Upper lobe of right lung (tissue), 1 donor: ENCODE data around the gene ALPL. TPM values are rescaled to one million over a fixed set of nuclear protein-coding genes. Genes with fewer than 3 reads are reported as not detected.

Experiments used
- ATAC-seq: fragments of 200-7000 bp; cut with Tn5 transposase; one replicate; pipeline ENCODE4 v1.9.1; 2020; ENCODE audit warnings: mild to moderate bottlenecking, moderate library complexity
- DNase-seq: peaks from one replicate; pipeline ENCODE4 v3.0.0-alpha.2; 2020
- H3K27ac ChIP-seq: fragments of 200-600 bp; one replicate; pipeline ENCODE4 v1.8.0; 2022
- H3K27me3 ChIP-seq: fragments of 200-600 bp; one replicate; pipeline ENCODE4 v1.8.0; 2022; ENCODE audit warnings: mild to moderate bottlenecking
- H3K36me3 ChIP-seq: fragments of 200-600 bp; one replicate; pipeline ENCODE4 v1.8.0; 2022
- H3K4me1 ChIP-seq: fragments of 200-600 bp; one replicate; pipeline ENCODE4 v1.8.0; 2022
- H3K4me3 ChIP-seq: fragments of 200-600 bp; one replicate; pipeline ENCODE4 v1.8.0; 2022; ENCODE audit warnings: mild to moderate bottlenecking
- H3K9me3 ChIP-seq: fragments of 200-600 bp; one replicate; pipeline ENCODE4 v1.8.0; 2022
- intact Hi-C: fragments of 100-400 bp; cut with DNase I; formaldehyde crosslinking; loops from one replicate; pipeline ENCODE4 v1.11.0; 2022
- total RNA-seq: library from RNA; stranded (reverse); fragmentation: NEBNext Ultra II Directional; extraction: Animal tissue kit (Norgen Biotek cat#: 25700); gene quantifications from one replicate; pipeline ENCODE4 v1.2.1, GENCODE V29; 2021
- TF ChIP-seq, protein P1 (sequence below): fragments of 200-600 bp; IDR thresholded peaks from one replicate; pipeline ENCODE4 v1.8.0; 2022; ENCODE audit warnings: antibody characterized with exemption
- donor health status: DM: no; HTN: yes; CAD: no; lungs with severe emphysema.

Gene ALPL
- total RNA-seq, 1 donor from 2014 or later = 164 TPM

- intact Hi-C loops = no loop called here
- Histone ChIP-seq H3K27ac (no peak overlapping the region), H3K4me3 (no peak overlapping the region), H3K36me3 (no peaks in the 10 kb centered on the region), H3K27me3 (no peaks in the 10 kb centered on the region), H3K4me1 (no peaks in the 10 kb centered on the region), H3K9me3 (no peaks in the 10 kb centered on the region)
- TF ChIP-seq, protein P1, sequence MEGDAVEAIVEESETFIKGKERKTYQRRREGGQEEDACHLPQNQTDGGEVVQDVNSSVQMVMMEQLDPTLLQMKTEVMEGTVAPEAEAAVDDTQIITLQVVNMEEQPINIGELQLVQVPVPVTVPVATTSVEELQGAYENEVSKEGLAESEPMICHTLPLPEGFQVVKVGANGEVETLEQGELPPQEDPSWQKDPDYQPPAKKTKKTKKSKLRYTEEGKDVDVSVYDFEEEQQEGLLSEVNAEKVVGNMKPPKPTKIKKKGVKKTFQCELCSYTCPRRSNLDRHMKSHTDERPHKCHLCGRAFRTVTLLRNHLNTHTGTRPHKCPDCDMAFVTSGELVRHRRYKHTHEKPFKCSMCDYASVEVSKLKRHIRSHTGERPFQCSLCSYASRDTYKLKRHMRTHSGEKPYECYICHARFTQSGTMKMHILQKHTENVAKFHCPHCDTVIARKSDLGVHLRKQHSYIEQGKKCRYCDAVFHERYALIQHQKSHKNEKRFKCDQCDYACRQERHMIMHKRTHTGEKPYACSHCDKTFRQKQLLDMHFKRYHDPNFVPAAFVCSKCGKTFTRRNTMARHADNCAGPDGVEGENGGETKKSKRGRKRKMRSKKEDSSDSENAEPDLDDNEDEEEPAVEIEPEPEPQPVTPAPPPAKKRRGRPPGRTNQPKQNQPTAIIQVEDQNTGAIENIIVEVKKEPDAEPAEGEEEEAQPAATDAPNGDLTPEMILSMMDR = no peak
- DNase-seq = no peak
- ATAC-seq = no peak
Measured at GRCh38 chr1:21499283-21499950, 9.8 kb upstream of the ALPL start.

DNA sequence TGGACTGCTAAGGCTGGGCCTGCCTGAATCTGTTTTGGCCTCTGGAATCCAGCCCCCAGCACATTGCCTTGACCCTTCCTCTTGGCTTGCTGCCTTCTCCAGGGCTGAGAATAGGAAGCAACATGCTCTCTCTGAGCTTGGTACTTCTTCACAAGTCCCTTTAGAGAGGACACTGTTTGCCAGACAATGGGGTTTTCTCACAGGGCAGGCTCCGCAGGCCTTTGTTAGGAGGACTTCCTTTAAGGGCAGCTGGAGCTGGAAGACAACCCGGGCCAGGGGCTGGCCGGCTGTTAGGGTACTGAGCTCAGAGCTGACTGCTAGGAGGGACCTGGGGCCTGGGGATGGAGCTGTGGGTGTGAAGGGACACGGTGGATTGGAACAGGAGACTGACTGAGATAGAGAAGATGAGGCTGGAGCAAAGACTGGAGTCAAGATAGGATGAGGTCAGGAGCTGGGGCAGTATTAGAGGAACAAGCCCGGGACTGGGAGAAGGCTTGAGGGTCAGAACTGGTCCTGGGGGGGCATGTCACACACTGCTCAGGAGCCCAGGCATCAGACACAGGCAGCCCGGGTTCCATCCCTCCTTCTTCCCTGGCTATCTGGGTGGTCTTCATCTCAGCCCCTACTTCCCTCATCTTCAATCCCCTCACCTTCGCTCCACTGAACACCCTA is 5.4 kb upstream of the ALPL start:
- Histone ChIP-seq H3K4me3 (no peak overlapping the region), H3K27ac (no peak overlapping the region), H3K36me3 (no peaks in the 10 kb centered on the region), H3K4me1 (peaks cover 4% of the 10 kb centered on the region), H3K9me3 (no peaks in the 10 kb centered on the region), H3K27me3 (peaks cover 8% of the 10 kb centered on the region)
- DNase-seq = peak; percentile 47
- intact Hi-C loops = no loop called here
- ATAC-seq = no peak
- TF ChIP-seq, protein P1 = no peak

DNA sequence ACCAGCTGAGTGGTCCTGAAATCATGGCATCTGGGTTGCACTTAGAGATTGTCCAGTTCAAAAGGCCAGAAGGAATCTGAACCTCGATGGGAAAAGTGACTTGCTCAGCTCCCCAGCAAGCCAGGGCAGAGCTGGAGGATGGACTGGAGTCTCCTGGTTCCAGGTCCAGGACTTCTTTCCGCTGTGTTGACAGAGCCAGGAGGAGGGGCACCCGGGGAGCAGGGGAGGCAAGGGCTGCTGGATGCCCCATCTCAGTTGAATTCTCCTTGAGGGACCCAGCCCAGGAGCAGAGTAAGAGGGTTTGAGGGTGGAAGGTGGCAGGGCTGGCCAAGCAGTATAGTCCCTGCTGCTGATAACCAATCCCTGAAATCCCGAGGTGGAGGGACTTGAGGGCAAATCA is 2.4 kb upstream of the ALPL start:
- no peak overlapping the region for H3K27ac ChIP-seq
- DNase-seq (no peak), ATAC-seq (no peak)
- TF ChIP-seq, protein P1 = no peak
- intact Hi-C loops = no loop called here
- peaks cover 19% of the 10 kb centered on the region for H3K27me3 ChIP-seq
- no peaks in the 10 kb centered on the region for H3K36me3 ChIP-seq
- no peaks in the 10 kb centered on the region for H3K9me3 ChIP-seq
- H3K4me3 ChIP-seq = no peak overlapping the region
- H3K4me1 ChIP-seq = peaks cover 16% of the 10 kb centered on the region

GRCh38 chr1:21507511-21508270 is 1.5 kb upstream of the ALPL start:
- no peak for ATAC-seq
- no peak for DNase-seq
- TF ChIP-seq, protein P1 = no peak
- Histone ChIP-seq H3K36me3 (no peaks in the 10 kb centered on the region), H3K27me3 (peaks cover 19% of the 10 kb centered on the region), H3K9me3 (no peaks in the 10 kb centered on the region), H3K4me1 (peaks cover 16% of the 10 kb centered on the region), H3K27ac (no peak overlapping the region), H3K4me3 (no peak overlapping the region)
- intact Hi-C loops = no loop called here

DNA sequence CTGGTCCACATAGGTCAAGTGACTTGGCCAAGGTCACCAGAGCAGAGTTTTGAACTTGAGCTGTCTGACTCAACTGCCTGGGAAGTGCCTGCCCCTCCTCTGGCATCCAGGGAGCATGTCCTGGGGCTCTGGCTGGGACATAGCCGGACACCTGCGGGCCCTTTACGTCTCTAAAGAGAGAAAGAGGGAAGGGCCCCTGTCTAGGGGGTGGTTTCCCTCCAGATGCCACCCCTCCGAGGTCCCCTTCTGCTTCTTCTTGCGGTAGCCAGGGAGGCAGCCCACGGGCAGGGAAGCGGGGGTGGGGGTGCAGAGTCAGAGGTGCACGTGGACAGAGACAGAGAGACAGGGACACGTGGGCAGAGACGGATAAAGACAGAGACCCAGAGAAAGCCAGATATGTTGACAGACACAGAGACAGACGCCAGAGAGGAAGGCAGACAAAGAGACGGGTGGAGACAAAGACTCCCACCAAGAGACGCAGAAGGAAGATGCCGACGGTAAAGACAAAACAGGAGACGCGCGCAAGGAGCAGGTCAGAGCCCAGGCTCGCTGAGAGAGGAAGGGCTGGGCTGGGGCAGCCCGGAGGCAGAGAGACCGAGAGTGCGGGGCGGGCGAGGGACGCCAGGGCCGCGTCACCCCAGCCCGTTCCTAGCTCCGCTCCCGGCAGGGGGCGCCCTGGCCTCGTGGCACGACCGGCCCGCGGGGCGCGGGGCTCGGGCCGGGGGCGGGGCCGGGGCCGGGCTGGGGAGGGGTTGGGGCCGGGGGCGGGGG is 458 bp upstream of the ALPL start:
- H3K27ac ChIP-seq = no peak overlapping the region
- TF ChIP-seq, protein P1 = peak; percentile 52
- H3K36me3 ChIP-seq = no peaks in the 10 kb centered on the region
- ATAC-seq = peak; percentile 89
- H3K9me3 ChIP-seq = no peaks in the 10 kb centered on the region
- peak overlapping the region; percentile 13 for H3K4me3 ChIP-seq
- H3K4me1 ChIP-seq = peaks cover 16% of the 10 kb centered on the region
- peaks cover 19% of the 10 kb centered on the region for H3K27me3 ChIP-seq
- peak; percentile 93 for DNase-seq
- intact Hi-C loops = no loop called here
